GM23248 (cell line): ENCODE results near the gene UTP18.

Source experiments
- EZH2 ChIP-seq: fragments of 200-600 bp; sonication (generic); IDR thresholded peaks from 2 replicates; pipeline ENCODE4 v1.6.1; 2018; ENCODE audit warnings: antibody characterized with exemption, mild to moderate bottlenecking; ENCODE audit not compliant: insufficient read depth, poor library complexity, severe bottlenecking
- EZH2phosphoT487 ChIP-seq: fragments of 200-600 bp; sonication (generic); IDR thresholded peaks from 2 replicates; pipeline ENCODE4 v1.6.1; 2018; ENCODE audit warnings: antibody characterized with exemption, moderate library complexity, mild to moderate bottlenecking, low read depth; ENCODE audit not compliant: insufficient read depth

- TF ChIP-seq EZH2phosphoT487 (no peak), EZH2 (no peak)
These were observed 14.8 kb upstream of the UTP18 start for GRCh38 chr17:51245535-51245934.
